Breast epithelium (tissue), 4 donors: ENCODE results near the gene EFHD1. TPM values are rescaled to one million over a fixed set of nuclear protein-coding genes. Genes with fewer than 3 reads are reported as not detected.
A peak's percentile ranks its signal among the peaks of the same experiment; 100 is the strongest.

ENCODE experiments used
- DNase-seq, 2 donors: peaks; one replicate each; pipeline ENCODE4 v3.0.0-alpha.2; 2019; ENCODE audit warnings: low spot score in 2 of 2
- H3K27ac ChIP-seq, 2 donors: fragments of 200-600 bp; sonication (generic) in 1 of 2; one replicate each; pipeline ENCODE4 v1.5.1; 2016 to 2019; ENCODE audit warnings: mild to moderate bottlenecking in 1 of 2
- H3K27me3 ChIP-seq, 2 donors: fragments of 200-600 bp; sonication (generic) in 1 of 2; one replicate each; pipeline versions ENCODE4 v1.5.1 to v1.6.0; 2017 to 2019; ENCODE audit warnings: control low read depth in 1 of 2, mild to moderate bottlenecking in 1 of 2
- H3K36me3 ChIP-seq: fragments of 200-600 bp; one replicate; pipeline ENCODE4 v1.5.1; 2019
- H3K4me1 ChIP-seq, 2 donors: fragments of 200-600 bp; sonication (generic); one replicate each; pipeline ENCODE4 v1.5.1; 2016 to 2019; ENCODE audit warnings: control low read depth in 1 of 2
- H3K4me3 ChIP-seq, 3 donors: fragments of 200-600 bp; sonication (generic); 1 replicate in 2 of 3; 2 replicates in 1 of 3; pipeline ENCODE4 v1.5.1; 2016 to 2019; ENCODE audit warnings: mild to moderate bottlenecking in 3 of 3, moderate library complexity in 2 of 3
- H3K9me3 ChIP-seq, 2 donors: fragments of 200-600 bp; sonication (generic) in 1 of 2; one replicate each; pipeline ENCODE4 v1.5.1; 2016 to 2019; ENCODE audit warnings: control low read depth in 1 of 2
- POLR2A ChIP-seq: fragments of 450-650 bp; IDR thresholded peaks from one replicate; pipeline ENCODE4 v1.6.1; 2016; ENCODE audit warnings: antibody characterized with exemption, mild to moderate bottlenecking, moderate library complexity
- POLR2AphosphoS5 ChIP-seq, 3 donors: sonication (generic); formaldehyde crosslinking; IDR thresholded peaks; one replicate each; pipeline ENCODE4 v1.6.1; 2017; ENCODE audit warnings: antibody characterized with exemption in 3 of 3
- intact Hi-C: fragments of 100-400 bp; cut with DNase I; formaldehyde crosslinking; loops from one replicate; pipeline ENCODE4 v1.15.1; 2023; ENCODE audit warnings: low total_unique reads
- total RNA-seq, 3 donors: library from RNA; depleted of rRNA; stranded (reverse); fragments of >200 nt; gene quantifications; one replicate each; pipeline ENCODE4 v1.1.0, GENCODE V29; 2016
- TF ChIP-seq, protein P1 (sequence below), 3 donors: fragments of 450-650 bp; IDR thresholded peaks; one replicate each; pipeline ENCODE4 v1.5.1; 2016 to 2017; ENCODE audit warnings: antibody characterized with exemption in 3 of 3, mild to moderate bottlenecking in 3 of 3, moderate library complexity in 3 of 3

Gene EFHD1
- total RNA-seq, 3 donors from 2014 or later: 31.0 to 67.2 (median 52.8) TPM

DNA sequence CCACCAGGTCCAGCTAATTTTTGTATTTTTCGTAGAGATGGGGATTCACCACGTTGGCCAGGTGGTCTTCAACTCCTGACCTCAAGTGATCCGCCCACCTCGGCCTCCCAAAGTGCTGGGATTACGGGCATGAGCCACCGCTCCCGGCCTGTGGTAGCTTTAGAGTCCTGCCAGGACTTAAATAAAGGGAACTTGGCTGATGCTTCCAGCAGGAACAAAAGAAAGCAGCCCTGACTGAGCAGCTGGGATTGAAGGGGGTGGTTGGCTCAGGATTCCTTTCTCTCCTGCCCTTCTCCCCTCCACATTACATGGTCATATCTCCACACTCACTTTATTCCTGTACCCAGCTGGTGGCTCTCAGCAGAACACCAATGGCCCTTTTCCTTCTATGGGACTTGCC, 20.0 kb downstream of the EFHD1 start:
- Histone ChIP-seq H3K27ac (peak overlapping the region; percentile 14 to 76), H3K36me3 (no peaks in the 10 kb centered on the region), H3K4me1 (peaks cover 0 to 3% of the 10 kb centered on the region in 2 donors), H3K9me3 (no peaks in the 10 kb centered on the region), H3K4me3 (no peak overlapping the region), H3K27me3 (no peaks in the 10 kb centered on the region)
- no peak for DNase-seq
- intact Hi-C loops: no loop called here
- TF ChIP-seq POLR2A (no peak), POLR2AphosphoS5 (IDR thresholded peaks at IDR 0.05) (no peak)
- TF ChIP-seq, protein P1, sequence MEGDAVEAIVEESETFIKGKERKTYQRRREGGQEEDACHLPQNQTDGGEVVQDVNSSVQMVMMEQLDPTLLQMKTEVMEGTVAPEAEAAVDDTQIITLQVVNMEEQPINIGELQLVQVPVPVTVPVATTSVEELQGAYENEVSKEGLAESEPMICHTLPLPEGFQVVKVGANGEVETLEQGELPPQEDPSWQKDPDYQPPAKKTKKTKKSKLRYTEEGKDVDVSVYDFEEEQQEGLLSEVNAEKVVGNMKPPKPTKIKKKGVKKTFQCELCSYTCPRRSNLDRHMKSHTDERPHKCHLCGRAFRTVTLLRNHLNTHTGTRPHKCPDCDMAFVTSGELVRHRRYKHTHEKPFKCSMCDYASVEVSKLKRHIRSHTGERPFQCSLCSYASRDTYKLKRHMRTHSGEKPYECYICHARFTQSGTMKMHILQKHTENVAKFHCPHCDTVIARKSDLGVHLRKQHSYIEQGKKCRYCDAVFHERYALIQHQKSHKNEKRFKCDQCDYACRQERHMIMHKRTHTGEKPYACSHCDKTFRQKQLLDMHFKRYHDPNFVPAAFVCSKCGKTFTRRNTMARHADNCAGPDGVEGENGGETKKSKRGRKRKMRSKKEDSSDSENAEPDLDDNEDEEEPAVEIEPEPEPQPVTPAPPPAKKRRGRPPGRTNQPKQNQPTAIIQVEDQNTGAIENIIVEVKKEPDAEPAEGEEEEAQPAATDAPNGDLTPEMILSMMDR (IDR thresholded peaks at IDR 0.05): no peak

DNA sequence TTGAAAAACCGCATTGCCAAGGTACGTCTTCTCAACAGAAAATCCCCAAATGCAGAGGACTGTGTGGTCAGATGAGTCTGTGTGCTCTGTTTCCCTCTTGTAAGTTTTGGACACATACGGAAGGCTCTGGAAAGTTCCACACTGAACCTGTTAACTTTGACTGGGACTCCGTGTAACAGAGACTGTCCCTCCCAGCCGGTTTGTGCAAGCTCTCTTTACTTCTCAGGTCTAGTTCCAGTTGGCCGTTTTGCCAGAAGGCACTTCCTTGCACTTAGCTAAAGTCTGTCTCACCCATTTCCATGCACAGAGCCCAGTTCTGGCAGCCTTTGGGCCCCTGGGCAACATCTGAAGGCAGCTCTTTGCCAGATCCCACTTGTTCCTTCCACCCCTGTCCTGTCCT, 22.0 kb downstream of the EFHD1 start:
- Histone ChIP-seq H3K36me3 (no peaks in the 10 kb centered on the region), H3K4me3 (no peak overlapping the region), H3K4me1 (peaks cover 0 to 3% of the 10 kb centered on the region in 2 donors), H3K27ac (peak overlapping the region; percentile 72 to 91), H3K27me3 (no peaks in the 10 kb centered on the region), H3K9me3 (no peaks in the 10 kb centered on the region)
- peak; percentile 55 to 75 for DNase-seq
- intact Hi-C loops: no loop called here
- TF ChIP-seq, protein P1 (IDR thresholded peaks at IDR 0.05): no peak
- TF ChIP-seq POLR2AphosphoS5 (IDR thresholded peaks at IDR 0.05): no peak
- no peak for TF ChIP-seq POLR2A

DNA sequence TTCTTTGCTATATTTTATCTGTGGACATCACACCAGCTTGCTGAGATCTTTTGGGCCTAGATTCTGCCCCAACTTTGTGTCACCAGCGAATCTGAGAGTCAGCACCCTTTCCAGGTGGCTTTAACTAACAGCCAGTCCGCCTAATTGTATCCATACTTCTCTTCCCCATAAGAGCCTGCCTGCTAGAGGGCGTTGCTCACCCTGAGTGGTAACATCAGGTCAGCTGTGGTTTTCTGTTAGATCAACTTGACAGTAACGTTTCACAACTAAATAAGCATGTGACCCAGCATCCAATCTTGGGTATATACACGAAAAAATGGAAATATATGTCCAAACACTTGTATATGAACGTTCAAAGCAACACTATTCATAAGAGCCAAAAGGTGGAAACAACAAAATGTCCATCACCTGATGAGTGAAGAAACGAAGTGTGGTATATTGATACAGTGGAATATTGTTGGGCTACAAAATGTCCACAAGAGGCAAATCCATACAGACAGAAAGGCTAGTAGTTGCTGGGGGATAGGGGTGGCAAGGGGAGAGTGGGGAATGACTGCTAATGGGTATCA, 24.9 kb downstream of the EFHD1 start:
- Histone ChIP-seq H3K4me1 (peaks cover 0 to 3% of the 10 kb centered on the region in 2 donors), H3K9me3 (no peaks in the 10 kb centered on the region), H3K27ac (peak overlapping the region in 1 of 2 donors; percentile 32)

DNA sequence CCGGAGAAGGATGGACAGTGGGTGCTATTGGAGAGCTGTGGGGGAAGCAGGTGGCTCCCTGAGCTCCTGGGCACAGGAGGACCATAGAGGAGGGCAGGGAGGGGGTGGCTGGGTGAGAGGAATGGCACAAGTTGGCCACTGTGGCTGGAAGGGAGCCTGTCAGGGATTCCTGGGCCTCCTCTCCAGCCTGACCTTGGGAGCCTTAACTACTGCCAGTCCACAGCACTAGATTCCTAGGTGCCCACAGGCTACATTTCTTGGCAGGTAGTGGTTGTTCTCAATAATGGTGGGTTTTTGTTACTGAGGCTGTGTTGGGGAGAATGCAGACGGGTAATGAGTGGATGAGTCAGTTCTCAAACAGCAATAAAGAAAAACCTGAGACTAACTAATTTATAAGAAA, 26.0 kb downstream of the EFHD1 start:
- Histone ChIP-seq H3K4me3 (no peak overlapping the region), H3K9me3 (no peaks in the 10 kb centered on the region), H3K27me3 (no peaks in the 10 kb centered on the region), H3K4me1 (peaks cover 0 to 3% of the 10 kb centered on the region in 2 donors), H3K36me3 (no peaks in the 10 kb centered on the region), H3K27ac (peak overlapping the region in 1 of 2 donors; percentile 64)
- TF ChIP-seq POLR2AphosphoS5 (IDR thresholded peaks at IDR 0.05) (no peak), POLR2A (no peak)
- TF ChIP-seq, protein P1 (IDR thresholded peaks at IDR 0.05): no peak
- no peak for DNase-seq
- intact Hi-C loops: no loop called here

More for the DNA sequence above, 24.9 kb downstream of the EFHD1 start:
- Histone ChIP-seq H3K27me3 (no peaks in the 10 kb centered on the region), H3K36me3 (no peaks in the 10 kb centered on the region), H3K4me3 (no peak overlapping the region)
- intact Hi-C loops: no loop called here
- TF ChIP-seq, protein P1 (IDR thresholded peaks at IDR 0.05): no peak
- TF ChIP-seq POLR2AphosphoS5 (IDR thresholded peaks at IDR 0.05) (no peak), POLR2A (no peak)
- no peak for DNase-seq

DNA sequence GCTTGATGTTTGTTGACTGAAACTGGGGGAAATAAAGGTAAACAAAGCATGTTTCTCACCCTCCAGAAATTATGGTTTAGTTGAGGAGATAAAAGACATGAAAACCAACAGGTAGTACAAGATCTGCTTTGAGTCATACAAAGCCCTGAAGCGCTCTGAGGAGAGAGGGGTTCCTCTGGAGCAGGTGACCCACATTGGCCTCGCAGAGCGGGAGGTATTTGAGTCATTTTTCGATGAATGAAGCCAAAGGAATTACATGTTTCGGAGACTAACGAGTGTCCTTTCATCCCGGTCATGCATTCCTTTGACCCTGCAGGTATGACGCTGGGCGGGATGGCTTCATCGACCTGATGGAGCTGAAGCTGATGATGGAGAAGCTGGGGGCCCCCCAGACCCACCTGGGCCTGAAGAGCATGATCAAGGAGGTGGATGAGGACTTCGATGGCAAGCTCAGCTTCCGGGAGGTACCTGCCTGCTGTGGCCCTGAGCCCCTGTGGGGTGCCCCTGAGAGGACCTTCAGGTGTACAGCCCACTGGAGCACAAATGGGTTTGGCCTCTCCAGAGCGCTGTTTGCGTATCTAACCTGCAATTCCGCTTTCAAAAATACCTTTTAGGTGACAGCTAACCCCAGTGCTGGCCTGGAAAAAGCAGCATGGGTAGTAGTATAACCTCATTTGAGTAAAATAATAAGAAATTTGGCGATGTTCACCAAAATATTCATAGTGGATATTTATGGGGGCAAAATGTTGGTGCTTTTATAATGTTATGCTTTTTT, 29.3 kb downstream of the EFHD1 start:
- no peaks in the 10 kb centered on the region for H3K36me3 ChIP-seq
- TF ChIP-seq, protein P1 (IDR thresholded peaks at IDR 0.05): no peak
- no peak for TF ChIP-seq POLR2A
- TF ChIP-seq POLR2AphosphoS5 (IDR thresholded peaks at IDR 0.05): no peak
- DNase-seq: no peak
- H3K4me3 ChIP-seq: no peak overlapping the region
- no peaks in the 10 kb centered on the region for H3K27me3 ChIP-seq
- intact Hi-C loops: no loop called here
- H3K27ac ChIP-seq: peak overlapping the region in 1 of 2 donors; percentile 55
- no peaks in the 10 kb centered on the region for H3K9me3 ChIP-seq
- no peaks in the 10 kb centered on the region for H3K4me1 ChIP-seq
